Measurements from ENCODE around the gene IQCC.
A peak's percentile ranks its signal among the peaks of the same experiment; 100 is the strongest.

Gene IQCC

GRCh38 chr1:32179443-32180185, 25.9 kb upstream of the IQCC start, which contains the start of gene TXLNA:
TSS of gene TXLNA (plus strand) at chr1:32179675. CDS start at chr1:32180346, 671 bp downstream.
- peak; percentile 67 for TF ChIP-seq USF1 (IDR thresholded peaks at IDR 0.05)
- no peak for TF ChIP-seq CREB1 (IDR thresholded peaks at IDR 0.05; ENCODE audit: low read depth)
- TF ChIP-seq TCF12 (IDR thresholded peaks at IDR 0.05; ENCODE audit: low read depth) = peak; percentile 54; the same call in 1 of the 2 replicates
- no peak for TF ChIP-seq ZBTB7A (IDR thresholded peaks at IDR 0.05; ENCODE audit: low read depth)
- no peak for TF ChIP-seq RAD21 (IDR thresholded peaks at IDR 0.05; ENCODE audit: low read depth)
- TF ChIP-seq EGR1 (IDR thresholded peaks at IDR 0.05) = peak; percentile 94
- peak; percentile 62 for TF ChIP-seq TAF1 (IDR thresholded peaks at IDR 0.05; ENCODE audit: low read depth)
- TF ChIP-seq EP300 (IDR thresholded peaks at IDR 0.05; ENCODE audit: borderline replicate concordance) = no peak
- TF ChIP-seq NFIC (IDR thresholded peaks at IDR 0.05) = peak; percentile 15; the same call in 1 of the 2 replicates
- no peak for TF ChIP-seq CEBPB (IDR thresholded peaks at IDR 0.05)
- no peak; the same call in 1 of the 2 replicates for TF ChIP-seq FOXM1 (IDR thresholded peaks at IDR 0.05; ENCODE audit: borderline replicate concordance, low read depth)
- TF ChIP-seq TEAD4 (IDR thresholded peaks at IDR 0.05) = no peak
- peak; percentile 93 for TF ChIP-seq MAX (IDR thresholded peaks at IDR 0.05)
- TF ChIP-seq YY1 (IDR thresholded peaks at IDR 0.05; ENCODE audit: low read depth) = 0 out of 2 replicates have a peak, but pooled peaks have one; percentile 20
- no peak for TF ChIP-seq REST (IDR thresholded peaks at IDR 0.05; ENCODE audit: low read depth)

GRCh38 chr1:32180186-32181060, 25.0 kb upstream of the IQCC start:
- TF ChIP-seq YY1 (IDR thresholded peaks at IDR 0.05; ENCODE audit: low read depth) = no peak
- TF ChIP-seq TCF12 (IDR thresholded peaks at IDR 0.05; ENCODE audit: low read depth) = no peak
- TF ChIP-seq TAF1 (IDR thresholded peaks at IDR 0.05; ENCODE audit: low read depth) = no peak
- no peak for TF ChIP-seq RAD21 (IDR thresholded peaks at IDR 0.05; ENCODE audit: low read depth)
- TF ChIP-seq CREB1 (IDR thresholded peaks at IDR 0.05; ENCODE audit: low read depth) = no peak
- TF ChIP-seq REST (IDR thresholded peaks at IDR 0.05; ENCODE audit: low read depth) = no peak
- TF ChIP-seq FOXM1 (IDR thresholded peaks at IDR 0.05; ENCODE audit: borderline replicate concordance, low read depth) = no peak

GRCh38 chr1:32181065-32181464, 24.4 kb upstream of the IQCC start:
- TF ChIP-seq TCF12 (IDR thresholded peaks at IDR 0.05; ENCODE audit: low read depth) (no peak), EP300 (IDR thresholded peaks at IDR 0.05; ENCODE audit: borderline replicate concordance) (no peak), CEBPB (IDR thresholded peaks at IDR 0.05) (no peak), EGR1 (IDR thresholded peaks at IDR 0.05) (no peak), TEAD4 (IDR thresholded peaks at IDR 0.05) (no peak), RAD21 (IDR thresholded peaks at IDR 0.05; ENCODE audit: low read depth) (no peak), FOXM1 (IDR thresholded peaks at IDR 0.05; ENCODE audit: borderline replicate concordance, low read depth) (no peak), CREB1 (IDR thresholded peaks at IDR 0.05; ENCODE audit: low read depth) (no peak), REST (IDR thresholded peaks at IDR 0.05; ENCODE audit: low read depth) (no peak), ZBTB7A (IDR thresholded peaks at IDR 0.05; ENCODE audit: low read depth) (no peak), MAX (IDR thresholded peaks at IDR 0.05) (no peak), NFIC (IDR thresholded peaks at IDR 0.05) (no peak), YY1 (IDR thresholded peaks at IDR 0.05; ENCODE audit: low read depth) (no peak)

- TF ChIP-seq RAD21 (IDR thresholded peaks at IDR 0.05; ENCODE audit: low read depth) (no peak), NFIC (IDR thresholded peaks at IDR 0.05) (no peak), EGR1 (IDR thresholded peaks at IDR 0.05) (no peak), REST (IDR thresholded peaks at IDR 0.05; ENCODE audit: low read depth) (no peak), EP300 (IDR thresholded peaks at IDR 0.05; ENCODE audit: borderline replicate concordance) (no peak), ZBTB7A (IDR thresholded peaks at IDR 0.05; ENCODE audit: low read depth) (no peak), MAX (IDR thresholded peaks at IDR 0.05) (no peak), TAF1 (IDR thresholded peaks at IDR 0.05; ENCODE audit: low read depth) (no peak), CEBPB (IDR thresholded peaks at IDR 0.05) (no peak), CREB1 (IDR thresholded peaks at IDR 0.05; ENCODE audit: low read depth) (no peak), YY1 (IDR thresholded peaks at IDR 0.05; ENCODE audit: low read depth) (no peak), TCF12 (IDR thresholded peaks at IDR 0.05; ENCODE audit: low read depth) (no peak), USF1 (IDR thresholded peaks at IDR 0.05) (no peak), FOXM1 (IDR thresholded peaks at IDR 0.05; ENCODE audit: borderline replicate concordance, low read depth) (no peak), TEAD4 (IDR thresholded peaks at IDR 0.05) (no peak)
Observed at GRCh38 chr1:32181563-32181962, 23.9 kb upstream of the IQCC start.

Measured in Ishikawa (cell line).